ES-I3 (cell line): ENCODE measurements around the gene WDR90.
"Not testable (repeated sequence)": the region's sequence is repeated elsewhere in the genome, so short reads cannot be mapped to it uniquely, and the experiment has no call there.

Source experiments
- H3K36me3 ChIP-seq: 2 replicates; pipeline ENCODE4 v1.6.1; 2013; ENCODE audit warnings: mild to moderate bottlenecking, low read length, control low read depth, moderate library complexity; ENCODE audit not compliant: insufficient read depth
- H3K4me1 ChIP-seq: 2 replicates; pipeline ENCODE4 v1.6.1; 2013; ENCODE audit warnings: mild to moderate bottlenecking, control low read depth, low read length; ENCODE audit not compliant: insufficient read depth
- H3K9ac ChIP-seq: 2 replicates; pipeline ENCODE4 v1.6.1; 2013; ENCODE audit warnings: low read depth, mild to moderate bottlenecking, low read length, moderate library complexity
- H3K9me3 ChIP-seq: 2 replicates; pipeline ENCODE4 v1.6.1; 2013; ENCODE audit warnings: mild to moderate bottlenecking, low read length, moderate library complexity; ENCODE audit not compliant: control insufficient read depth, insufficient read depth

The WDR90 gene

GRCh38 chr16:710500-711075, 61.4 kb downstream of the WDR90 start:
- no peaks in the 10 kb centered on the region for H3K36me3 ChIP-seq
- peaks cover 4% of the 10 kb centered on the region; the same call in 1 of the 2 replicates for H3K4me1 ChIP-seq
- H3K9ac ChIP-seq: no peak overlapping the region
- H3K9me3 ChIP-seq: no peaks in the 10 kb centered on the region

GRCh38 chr16:711084-711483, 61.9 kb downstream of the WDR90 start:
- H3K9ac ChIP-seq: no peak overlapping the region
- H3K4me1 ChIP-seq: peaks cover 4% of the 10 kb centered on the region; the same call in 1 of the 2 replicates
- H3K9me3 ChIP-seq: no peaks in the 10 kb centered on the region
- no peaks in the 10 kb centered on the region for H3K36me3 ChIP-seq

GRCh38 chr16:711548-712320, 62.6 kb downstream of the WDR90 start:
- Histone ChIP-seq H3K9me3 (no peaks in the 10 kb centered on the region), H3K36me3 (no peaks in the 10 kb centered on the region), H3K4me1 (peaks cover 4% of the 10 kb centered on the region; the same call in 1 of the 2 replicates), H3K9ac (no peak overlapping the region)

GRCh38 chr16:712740-713250, 63.6 kb downstream of the WDR90 start:
- H3K9me3 ChIP-seq, H3K9ac ChIP-seq, H3K36me3 ChIP-seq, H3K4me1 ChIP-seq: not testable (repeated sequence)

- no peaks in the 10 kb centered on the region for H3K36me3 ChIP-seq
- peaks cover 4% of the 10 kb centered on the region; the same call in 1 of the 2 replicates for H3K4me1 ChIP-seq
- no peak overlapping the region; the same call in 1 of the 2 replicates for H3K9ac ChIP-seq
- H3K9me3 ChIP-seq: no peaks in the 10 kb centered on the region
Observed at GRCh38 chr16:714079-714478, 64.9 kb downstream of the WDR90 start.

GRCh38 chr16:714558-715476, 65.7 kb downstream of the WDR90 start, which contains the start of gene METRN:
TSS of gene METRN (plus strand) at chr16:715118. CDS start at chr16:715290, 172 bp downstream.
- H3K9ac ChIP-seq: peak within 1 kb of the TSS; percentile 68
- H3K4me1 ChIP-seq: peaks cover 4% of the 10 kb centered on the region; the same call in 1 of the 2 replicates
- H3K9me3 ChIP-seq: no peaks in the 10 kb centered on the region
- H3K36me3 ChIP-seq: no peaks in the 10 kb centered on the region

- Histone ChIP-seq H3K9me3 (no peaks in the 10 kb centered on the region), H3K9ac (peak overlapping the region; percentile 68), H3K36me3 (no peaks in the 10 kb centered on the region), H3K4me1 (peaks cover 4% of the 10 kb centered on the region; the same call in 1 of the 2 replicates)
Observed at GRCh38 chr16:715477-716199, 66.5 kb downstream of the WDR90 start.

GRCh38 chr16:716200-716568, 67.0 kb downstream of the WDR90 start:
- H3K9me3 ChIP-seq: no peaks in the 10 kb centered on the region
- peaks cover 4% of the 10 kb centered on the region; the same call in 1 of the 2 replicates for H3K4me1 ChIP-seq
- no peaks in the 10 kb centered on the region for H3K36me3 ChIP-seq
- peak overlapping the region; percentile 68; the same call in 1 of the 2 replicates for H3K9ac ChIP-seq

GRCh38 chr16:716768-717325, 67.7 kb downstream of the WDR90 start:
- no peaks in the 10 kb centered on the region for H3K36me3 ChIP-seq
- no peaks in the 10 kb centered on the region for H3K9me3 ChIP-seq
- peaks cover 4% of the 10 kb centered on the region; the same call in 1 of the 2 replicates for H3K4me1 ChIP-seq
- no peak overlapping the region for H3K9ac ChIP-seq
